A549 (cell line): Measurements from ENCODE around the gene MEAK7. TPM values are rescaled to one million over a fixed set of nuclear protein-coding genes. Genes with fewer than 3 reads are reported as not detected.

ENCODE experiments used
- ATAC-seq, 2 experiments: fragments of 200-7000 bp in 1 of 2; fragments of >200 bp in 1 of 2; cut with Nextera tagmentation in 1 of 2; cut with Tn5 transposase in 1 of 2; 3 replicates each; pipeline versions ENCODE4 v1.8.0 to v1.9.1; 2018 to 2020; ENCODE audit warnings: mild to moderate bottlenecking in 1 of 2, moderate library complexity in 1 of 2
- CTCF ChIA-PET: fragments of 300-600 bp; sonication (Branson Sonifier 250); formaldehyde crosslinking; extraction: SDS; loops from one replicate; lab custom pipeline; 2021; ENCODE audit warnings: antibody characterized with exemption, inconsistent platforms; lab: Yijun Ruan, JAX
- POLR2A ChIA-PET: fragments of 350-600 bp; formaldehyde crosslinking; extraction: SDS; loops from one replicate; lab custom pipeline; 2021; ENCODE audit warnings: antibody characterized with exemption, inconsistent platforms; lab: Yijun Ruan, JAX
- DNase-seq, 2 experiments: peaks; one replicate each; pipeline versions ENCODE4 v3.0.0 to v3.0.0-alpha.2; 2011 to 2016; ENCODE audit warnings: low read depth in 1 of 2, low spot score in 1 of 2
- FAIRE-seq: peaks from 2 replicates; lab custom pipeline; 2011; peaks lifted over from hg19 to GRCh38; lab: Jason Lieb, UNC
- H3K27ac ChIP-seq, 2 experiments: fragments of >200 bp; sonication (Bioruptor Twin); formaldehyde crosslinking; 3 replicates each; pipeline ENCODE4 v1.5.1; 2016 to 2017
- H3K4me1 ChIP-seq: fragments of >200 bp; sonication (Bioruptor Twin); formaldehyde crosslinking; 3 replicates; pipeline ENCODE4 v1.6.1; 2016
- H3K4me2 ChIP-seq: fragments of >200 bp; sonication (Bioruptor Twin); formaldehyde crosslinking; 3 replicates; pipeline ENCODE4 v1.6.1; 2016
- H3K4me3 ChIP-seq: fragments of >200 bp; sonication (Bioruptor Twin); formaldehyde crosslinking; 3 replicates; pipeline ENCODE4 v1.5.1; 2016
- H3K9me3 ChIP-seq: fragments of >200 bp; sonication (Bioruptor Twin); formaldehyde crosslinking; 3 replicates; pipeline ENCODE4 v1.6.1; 2016
- ATOH8 ChIP-seq: fragments of 250-450 bp; sonication (Bioruptor Pico); IDR thresholded peaks from 2 replicates; pipeline ENCODE4 v1.5.0; 2020; ENCODE audit warnings: low read depth, mild to moderate bottlenecking, moderate library complexity
- BCL3 ChIP-seq: fragments of >200 bp; sonication (Bioruptor Twin); formaldehyde crosslinking; IDR thresholded peaks from 3 replicates; pipeline ENCODE4 v1.6.1; 2016
- CEBPB ChIP-seq, 2 experiments: fragments of >200 bp in 1 of 2; sonication (Bioruptor Twin) in 1 of 2; formaldehyde crosslinking in 1 of 2; IDR thresholded peaks; 2 replicates each; pipeline ENCODE4 v1.6.1; 2012 to 2016
- CHD2 ChIP-seq: fragments of 150-350 bp; IDR thresholded peaks from 2 replicates; pipeline ENCODE4 v1.6.1; 2014; ENCODE audit warnings: low read length; ENCODE audit not compliant: partially characterized antibody
- CTCF ChIP-seq: fragments of >200 bp; sonication (Bioruptor Twin); formaldehyde crosslinking; IDR thresholded peaks from 3 replicates; pipeline ENCODE4 v1.5.1; 2016
- ELK1 ChIP-seq: fragments of 150-350 bp; IDR thresholded peaks from 2 replicates; pipeline ENCODE4 v1.6.1; 2014; ENCODE audit warnings: low read depth, mild to moderate bottlenecking, low read length
- EP300 ChIP-seq, 2 experiments: fragments of >200 bp; sonication (Bioruptor Twin); formaldehyde crosslinking; IDR thresholded peaks; 2 replicates in 1 of 2; 3 replicates in 1 of 2; pipeline ENCODE4 v1.6.1; 2016 to 2017
- FOSB ChIP-seq: fragments of 250-450 bp; sonication (Bioruptor Pico); IDR thresholded peaks from 2 replicates; pipeline ENCODE4 v1.5.0; 2020; ENCODE audit warnings: mild to moderate bottlenecking, moderate library complexity
- FOSL2 ChIP-seq, 2 experiments: fragments of 450-650 bp in 1 of 2; fragments of >200 bp in 1 of 2; sonication (Bioruptor Twin) in 1 of 2; formaldehyde crosslinking; IDR thresholded peaks; 2 replicates each; pipeline versions ENCODE4 v1.5.0 to v1.6.1; 2016 to 2020; ENCODE audit warnings: mild to moderate bottlenecking in 1 of 2, moderate library complexity in 1 of 2
- HOXB5 ChIP-seq: fragments of 250-450 bp; sonication (Bioruptor Pico); IDR thresholded peaks from 2 replicates; pipeline ENCODE4 v1.5.0; 2020; ENCODE audit warnings: mild to moderate bottlenecking, moderate library complexity
- KDM1A ChIP-seq: fragments of 200-600 bp; sonication (generic); IDR thresholded peaks from 2 replicates; pipeline ENCODE4 v1.6.1; 2016; ENCODE audit warnings: low read depth, mild to moderate bottlenecking
- KDM5A ChIP-seq: fragments of 200-600 bp; sonication (generic); IDR thresholded peaks from 2 replicates; pipeline ENCODE4 v1.6.1; 2016; ENCODE audit warnings: antibody characterized with exemption, mild to moderate bottlenecking
- MAFK ChIP-seq: fragments of 450-650 bp; IDR thresholded peaks from 2 replicates; pipeline ENCODE4 v1.6.1; 2014; ENCODE audit not compliant: partially characterized antibody
- MAX ChIP-seq: IDR thresholded peaks from 2 replicates; pipeline ENCODE4 v1.6.1; 2012
- MAZ ChIP-seq: fragments of 150-350 bp; IDR thresholded peaks from 2 replicates; pipeline ENCODE4 v1.6.1; 2014; ENCODE audit warnings: antibody characterized with exemption, low read depth, low read length, borderline replicate concordance
- MYC ChIP-seq: IDR thresholded peaks from 2 replicates; pipeline ENCODE4 v1.6.1; 2012; ENCODE audit warnings: mild to moderate bottlenecking, inconsistent platforms, low read length, improper control_type of control experiment, borderline replicate concordance
- PBX3 ChIP-seq: IDR thresholded peaks from 2 replicates; pipeline ENCODE4 v1.6.1; 2012
- PHF8 ChIP-seq: fragments of 200-600 bp; sonication (generic); IDR thresholded peaks from 2 replicates; pipeline ENCODE4 v1.6.1; 2016; ENCODE audit warnings: low read depth, mild to moderate bottlenecking, antibody characterized with exemption, moderate library complexity, borderline replicate concordance
- POLR2A ChIP-seq: IDR thresholded peaks from 2 replicates; pipeline ENCODE4 v1.6.1; 2012; ENCODE audit warnings: mild to moderate bottlenecking, low read length
- RAD21 ChIP-seq, 2 experiments: fragments of >200 bp in 1 of 2; sonication (Bioruptor Twin) in 1 of 2; formaldehyde crosslinking in 1 of 2; IDR thresholded peaks in 1 of 2; conservative IDR thresholded peaks in 1 of 2; 2 replicates in 1 of 2; 3 replicates in 1 of 2; pipeline ENCODE4 v1.6.1; 2012 to 2018; ENCODE audit warnings: inconsistent platforms in 1 of 2
- RARB ChIP-seq: fragments of 250-450 bp; sonication (Bioruptor Pico); IDR thresholded peaks from 2 replicates; pipeline ENCODE4 v1.8.0; 2021; ENCODE audit warnings: mild to moderate bottlenecking, moderate library complexity
- RCOR1 ChIP-seq: fragments of 150-350 bp; IDR thresholded peaks from 2 replicates; pipeline ENCODE4 v1.6.1; 2014; ENCODE audit warnings: antibody characterized with exemption, low read length, low read depth
- RFX5 ChIP-seq: fragments of 450-650 bp; IDR thresholded peaks from 2 replicates; pipeline ENCODE4 v1.7.1; 2014; ENCODE audit warnings: antibody characterized with exemption, mild to moderate bottlenecking, moderate library complexity
- TFCP2L1 ChIP-seq: fragments of 250-450 bp; sonication (Bioruptor Pico); IDR thresholded peaks from 2 replicates; pipeline ENCODE4 v1.5.0; 2021; ENCODE audit warnings: mild to moderate bottlenecking
- USF2 ChIP-seq: fragments of 450-650 bp; IDR thresholded peaks from 2 replicates; pipeline ENCODE4 v1.6.1; 2014; ENCODE audit warnings: antibody characterized with exemption
- ZC3H11A ChIP-seq: fragments of 450-650 bp; IDR thresholded peaks from 2 replicates; pipeline ENCODE4 v1.6.1; 2014; ENCODE audit warnings: antibody characterized with exemption, mild to moderate bottlenecking
- ZFP36 ChIP-seq: fragments of 450-650 bp; IDR thresholded peaks from 2 replicates; pipeline ENCODE4 v1.6.1; 2014; ENCODE audit warnings: borderline replicate concordance; ENCODE audit not compliant: partially characterized antibody
- ZNF302 ChIP-seq: fragments of 250-450 bp; sonication (Bioruptor Pico); IDR thresholded peaks from 2 replicates; pipeline ENCODE4 v1.9.0; 2021; ENCODE audit warnings: inconsistent platforms, mild to moderate bottlenecking, moderate library complexity
- ZSCAN20 ChIP-seq: fragments of 250-450 bp; sonication (Bioruptor Pico); IDR thresholded peaks from 2 replicates; pipeline ENCODE4 v1.8.0; 2022; ENCODE audit warnings: mild to moderate bottlenecking, moderate library complexity
- WGBS: methylation state at CpG from one replicate; pipeline ENCODE4 v1.1.6; 2017; ENCODE audit errors: missing lambda C conversion rate; 5-methylcytosine and 5-hydroxymethylcytosine counted together
- polyA minus RNA-seq: library from RNA; depleted of rRNA, polyadenylated mRNA; stranded (reverse); fragments of >200 nt; gene quantifications from 2 replicates; pipeline ENCODE4 v1.2.3, GENCODE V29; 2011; rRNA and poly(A)+ RNA removed
- polyA plus RNA-seq, 4 experiments: library from polyadenylated mRNA; depleted of rRNA in 3 of 4; stranded (reverse); fragments of >200 nt; fragmentation: RNase III in 1 of 4; extraction: RNeasy Plus Mini Kit Qiagen cat#74134 plus additional on column Dnase treatment in 1 of 4; gene quantifications; 2 replicates in 3 of 4; 3 replicates in 1 of 4; pipeline ENCODE4 v1.2.3, GENCODE V29; 2011 to 2017

MEAK7 gene
- polyA plus RNA-seq (2011; rRNA removed) (26.2 and 31.3 TPM in 2 replicates), polyA plus RNA-seq (2017; fragmentation: RNase III; extraction: RNeasy Plus Mini Kit Qiagen cat#74134 plus additional on column Dnase treatment) (30.5 to 35.1 TPM (median 32.8 TPM) in 3 replicates), polyA minus RNA-seq (44.8 and 49.0 TPM in 2 replicates)
- 20.0 and 25.1 TPM in 2 replicates for polyA plus RNA-seq (2012; cell fraction: cytosol; rRNA removed)
- polyA plus RNA-seq (2012; cell fraction: nucleus; rRNA removed) = 32.3 and 33.5 TPM in 2 replicates

- Histone ChIP-seq H3K4me2 (peak within 1 kb of the TSS; percentile 95), H3K4me1 (peaks cover 58% of the 10 kb centered on the region), H3K9me3 (no peaks in the 10 kb centered on the region), H3K4me3 (peak within 1 kb of the TSS; percentile 74), H3K27ac (peak within 1 kb of the TSS; percentile 95 to 96)
- WGBS = 2% methylated on average over 16 of the region's 45 CpGs
- ATAC-seq = peak; percentile 89 to 94
- ChIA-PET CTCF (interaction anchor here (1.0 to 20.3 kb wide), 29 partner anchors 9 to 551 kb away, joined by 3 to 284 read pairs (median 7); partner anchors contain the start of genes COTL1, OSGIN1 and TAF1C), POLR2A (interaction anchor here (0.8 to 3.4 kb wide), 6 partner anchors 10 to 551 kb away, joined by 3 to 19 read pairs (median 3); partner anchors contain the start of genes COTL1 and OSGIN1)
- peak; percentile 98 for DNase-seq
- FAIRE-seq = peak; percentile 18
- TF ChIP-seq ZNF302 (CRISPR knock-in tag) (no peak), MAX (peak; percentile 67; the same call in 1 of the 2 replicates), FOSB (CRISPR knock-in tag) (no peak), USF2 (no peak), MAFK (no peak), MYC (peak; percentile 63; the same call in 1 of the 2 replicates), PHF8 (peak; percentile 59), MAZ (no peak), KDM5A (no peak), BCL3 (0 out of 3 replicates have a peak, but pooled peaks have one; percentile 34), RAD21 (conservative IDR thresholded peaks at IDR 0.05 in 1 of 2, IDR thresholded peaks at IDR 0.05 in 1 of 2) (no peak), EP300 (IDR thresholded peaks at IDR 0.05) (no peak), FOSL2 (IDR thresholded peaks at IDR 0.05) (no peak), FOSL2 (CRISPR knock-in tag; IDR thresholded peaks at IDR 0.05) (peak; percentile 69), KDM1A (no peak), RARB (CRISPR knock-in tag) (no peak), CHD2 (no peak), ATOH8 (CRISPR knock-in tag) (no peak), ZC3H11A (no peak), RFX5 (no peak), TFCP2L1 (no peak), HOXB5 (CRISPR knock-in tag) (0 out of 2 replicates have a peak, but pooled peaks have one; percentile 28), ELK1 (no peak), RCOR1 (no peak), ZSCAN20 (CRISPR knock-in tag) (no peak), ZFP36 (no peak), POLR2A (peak; percentile 81), CTCF (no peak), PBX3 (peak; percentile 99), CEBPB (IDR thresholded peaks at IDR 0.05) (no peak)
Observed at GRCh38 chr16:84504420-84505248, at the start of gene MEAK7. Gene MEAK7, minus strand, starts transcription at chr16:84504659. Its CDS starts 6,573 bp downstream, at chr16:84498086.
